Measurements from ENCODE around the gene RPUSD3. TPM values are rescaled to one million over a fixed set of nuclear protein-coding genes. Genes with fewer than 3 reads are reported as not detected.
"Not testable (repeated sequence)": the region's sequence is repeated elsewhere in the genome, so short reads cannot be mapped to it uniquely, and the experiment has no call there.

The RPUSD3 gene
- total RNA-seq, 4 donors from 2014 or later, result 44.4 to 57.1 (median 50.7) TPM

DNA sequence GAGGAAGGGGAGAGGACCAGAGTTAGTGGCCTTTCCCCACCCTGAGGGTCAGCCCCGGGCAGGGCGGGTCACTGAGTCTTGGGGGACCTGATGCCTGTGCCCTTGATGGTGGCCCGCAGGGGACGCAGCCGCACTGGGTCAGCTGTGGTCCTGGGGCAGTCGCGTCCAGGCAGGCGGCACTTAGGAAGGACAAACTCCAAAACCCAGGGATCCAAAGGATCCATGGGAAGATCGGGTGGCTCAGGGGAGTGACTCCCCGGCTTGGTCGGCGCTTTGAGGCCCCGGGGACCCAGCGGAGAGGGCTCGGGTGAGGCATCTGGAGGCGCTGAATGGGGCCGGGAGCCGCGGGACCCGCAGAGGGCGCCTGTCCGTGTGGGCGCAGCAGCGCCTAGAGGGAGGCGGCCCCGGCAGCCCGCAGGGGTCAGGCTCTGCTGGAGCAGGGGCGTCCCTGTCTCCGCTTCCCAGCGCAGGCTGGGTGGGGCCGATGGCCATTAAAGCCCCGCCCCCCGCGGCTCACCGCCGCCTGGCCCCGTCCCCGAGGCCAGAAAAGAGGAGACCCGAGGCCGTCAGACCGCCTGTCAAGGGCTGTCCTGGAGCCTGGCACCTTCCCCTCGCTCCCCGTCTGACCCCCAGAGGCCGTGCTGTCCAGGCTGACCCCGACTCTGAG, 18.7 kb upstream of the RPUSD3 start:
- no peak overlapping the region for H3K4me3 ChIP-seq (ENCODE audit: low read depth, poor library complexity, severe bottlenecking)
- DNase-seq (ENCODE audit: low spot score in 2 of 2), result peak in 1 of 2 donors; percentile 92
- intact Hi-C loops (cut with DNase I; ENCODE audit: low total_unique reads), result no loop called here
- 19 to 38% methylated on average over 18 to 26 of the region's 45 CpGs for WGBS, 2 donors
- TF ChIP-seq POLR2A (IDR thresholded peaks at IDR 0.05), result no peak
- peak in 1 of 3 donors; percentile 15 for TF ChIP-seq CTCF (IDR thresholded peaks at IDR 0.05)

GRCh38 chr3:9861626-9862130, 17.9 kb upstream of the RPUSD3 start:
- DNase-seq (ENCODE audit: low spot score in 2 of 2), result no peak
- TF ChIP-seq CTCF (IDR thresholded peaks at IDR 0.05), result no peak
- TF ChIP-seq POLR2A (IDR thresholded peaks at IDR 0.05), result no peak

DNA sequence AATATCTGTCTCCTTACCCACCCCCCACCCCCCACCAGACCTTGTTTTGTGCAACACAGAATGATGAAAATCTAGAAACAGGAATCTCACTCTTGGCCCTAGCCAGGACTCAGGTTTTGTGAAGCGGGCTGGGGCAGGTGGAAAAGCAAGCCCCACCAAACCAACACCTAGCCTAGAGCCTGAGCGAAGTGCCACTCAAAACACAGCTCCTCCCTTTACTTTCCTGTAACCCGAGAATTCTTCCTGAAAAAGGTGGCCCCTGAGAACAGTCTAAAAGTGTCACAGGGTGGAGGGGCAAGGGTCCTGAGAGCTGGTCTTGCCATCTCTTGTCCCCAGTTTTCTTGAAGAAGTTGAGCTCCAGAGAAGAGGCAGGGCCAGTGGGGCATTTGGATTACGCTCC, 17.4 kb upstream of the RPUSD3 start:
- intact Hi-C loops (cut with DNase I; ENCODE audit: low total_unique reads), result no loop called here
- DNase-seq (ENCODE audit: low spot score in 2 of 2), result no peak
- WGBS, 2 donors, result 94 to 99% methylated on average over 4 of the region's 4 CpGs
- H3K4me3 ChIP-seq (ENCODE audit: low read depth, poor library complexity, severe bottlenecking), result no peak overlapping the region
- TF ChIP-seq POLR2A (IDR thresholded peaks at IDR 0.05) (no peak), CTCF (IDR thresholded peaks at IDR 0.05) (no peak)

More at GRCh38 chr3:9861626-9862130, 17.9 kb upstream of the RPUSD3 start:
- WGBS, 2 donors, result 86 to 96% methylated on average over 4 to 5 of the region's 5 CpGs
- intact Hi-C loops (cut with DNase I; ENCODE audit: low total_unique reads), result no loop called here
- H3K4me3 ChIP-seq (ENCODE audit: low read depth, poor library complexity, severe bottlenecking), result no peak overlapping the region

DNA sequence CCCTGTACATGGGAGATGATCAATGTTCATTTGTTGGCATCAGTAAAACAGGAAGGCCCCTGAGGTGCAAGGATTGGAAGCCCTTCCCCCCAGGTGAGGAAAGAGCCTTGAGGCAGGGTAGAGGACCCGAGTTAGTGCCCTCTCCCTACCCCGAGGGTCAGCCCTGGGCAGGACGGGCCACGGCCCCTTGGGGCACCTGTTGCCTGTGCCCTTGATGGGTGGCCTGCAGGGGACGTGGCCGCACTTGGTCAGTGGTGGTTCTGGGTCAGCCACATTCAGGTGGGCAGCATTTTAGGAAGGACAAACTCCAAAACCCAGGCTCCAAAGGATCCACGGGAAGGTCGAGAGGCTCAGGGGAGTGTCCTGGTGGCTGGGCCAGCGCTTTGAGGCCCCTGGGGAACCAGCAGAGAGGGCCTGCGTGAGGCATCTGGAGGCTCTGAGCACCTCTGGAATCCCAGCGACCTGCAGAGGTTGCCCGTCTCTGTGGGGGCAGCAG, 15.8 kb upstream of the RPUSD3 start:
- H3K4me3 ChIP-seq (ENCODE audit: low read depth, poor library complexity, severe bottlenecking), result no peak overlapping the region
- 81 to 92% methylated on average over 5 to 12 of the region's 12 CpGs for WGBS, 2 donors
- intact Hi-C loops (cut with DNase I; ENCODE audit: low total_unique reads), result loop anchor here (10.0 kb wide), 1 partner anchor 55 kb away; the partner anchor contains the start of gene IL17RC
- DNase-seq (ENCODE audit: low spot score in 2 of 2), result no peak
- TF ChIP-seq POLR2A (IDR thresholded peaks at IDR 0.05), result no peak
- no peak for TF ChIP-seq CTCF (IDR thresholded peaks at IDR 0.05)

DNA sequence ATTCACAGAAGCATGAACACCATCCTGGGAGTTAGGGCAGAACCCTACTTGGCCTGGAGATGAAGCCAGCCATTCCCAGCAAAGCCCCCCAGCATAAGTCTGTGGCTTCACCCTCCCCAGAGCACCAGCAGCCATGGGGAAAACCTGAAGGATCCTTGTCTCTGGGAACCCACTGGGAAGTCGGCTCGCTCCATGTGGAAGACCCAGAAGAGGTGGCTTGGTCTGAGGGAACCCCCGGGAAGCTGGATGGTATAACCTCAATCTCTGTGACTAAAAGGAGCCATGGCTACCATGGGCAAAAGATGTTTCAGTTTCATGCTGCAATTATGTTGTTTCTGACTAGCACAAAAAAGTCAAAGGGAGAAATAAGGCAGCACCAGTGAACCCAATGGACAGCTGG, 11.8 kb upstream of the RPUSD3 start:
- no peak overlapping the region for H3K4me3 ChIP-seq (ENCODE audit: low read depth, poor library complexity, severe bottlenecking)
- DNase-seq (ENCODE audit: low spot score in 2 of 2), result no peak
- WGBS, 2 donors, result 97 to 100% methylated on average over 3 of the region's 3 CpGs
- TF ChIP-seq CTCF (IDR thresholded peaks at IDR 0.05) (no peak), POLR2A (IDR thresholded peaks at IDR 0.05) (no peak)
- intact Hi-C loops (cut with DNase I; ENCODE audit: low total_unique reads), result loop anchor here (10.0 kb wide), 1 partner anchor 59 kb away; the partner anchor contains the start of gene IL17RC

- not testable (repeated sequence) for DNase-seq (ENCODE audit: low spot score in 2 of 2); H3K4me3 ChIP-seq (ENCODE audit: low read depth, poor library complexity, severe bottlenecking)
- intact Hi-C loops (cut with DNase I; ENCODE audit: low total_unique reads), result loop anchor here (10.0 kb wide), 1 partner anchor 60 kb away; the partner anchor contains the start of gene IL17RC
- WGBS, 2 donors, result 77 to 80% methylated on average over 11 of the region's 11 CpGs
Measured at GRCh38 chr3:9854291-9854940, 10.6 kb upstream of the RPUSD3 start.

Data from lower leg skin (tissue), 4 donors.